ENCODE measurements around the gene SIGLEC8.

- TF ChIP-seq CTCF (conservative IDR thresholded peaks at IDR 0.05; ENCODE audit: low read length) (no peak), EZH2phosphoT487 (IDR thresholded peaks at IDR 0.05; ENCODE audit: borderline replicate concordance, low read depth, low read length) (no peak)
Observed at GRCh38 chr19:51431124-51431523, 27.1 kb downstream of the SIGLEC8 start.
